AG09309 (cell line): ENCODE data around the gene R3HCC1L.
"Not testable (repeated sequence)": the region's sequence is repeated elsewhere in the genome, so short reads cannot be mapped to it uniquely, and the experiment has no call there.

ENCODE experiments used
- DNase-seq: peaks from one replicate; pipeline ENCODE4 v3.0.0-alpha.2; 2010; ENCODE audit warnings: low read depth
- H3K4me3 ChIP-seq: 2 replicates; pipeline ENCODE4 v1.5.1; 2011; ENCODE audit warnings: mild to moderate bottlenecking, low read depth, low read length, moderate library complexity; ENCODE audit not compliant: control insufficient read depth
- CTCF ChIP-seq: IDR thresholded peaks from 2 replicates; pipeline ENCODE4 v1.5.1; 2011; ENCODE audit warnings: mild to moderate bottlenecking, low read depth, low read length, inconsistent platforms; ENCODE audit not compliant: insufficient read depth, control insufficient read depth; ENCODE audit errors: missing control alignments

Gene R3HCC1L

GRCh38 chr10:98128802-98129201 lies 5.7 kb upstream of the R3HCC1L start:
- no peak overlapping the region for H3K4me3 ChIP-seq
- no peak for DNase-seq
- no peak for TF ChIP-seq CTCF

- H3K4me3 ChIP-seq, result no peak overlapping the region
- DNase-seq, result no peak
- TF ChIP-seq CTCF, result no peak
Observed at GRCh38 chr10:98131619-98132018, 2.8 kb upstream of the R3HCC1L start.

GRCh38 chr10:98133075-98133752 lies 1.2 kb upstream of the R3HCC1L start:
- not testable (repeated sequence) for H3K4me3 ChIP-seq, DNase-seq

GRCh38 chr10:98134117-98134430 lies 383 bp upstream of the R3HCC1L start:
- no peak for TF ChIP-seq CTCF
- peak overlapping the region; percentile 68 for H3K4me3 ChIP-seq
- DNase-seq, result no peak

- no peak for DNase-seq
Observed at GRCh38 chr10:98135222-98135899, 904 bp downstream of the R3HCC1L start.

GRCh38 chr10:98136775-98137174 lies 2.3 kb downstream of the R3HCC1L start:
- not testable (repeated sequence) for H3K4me3 ChIP-seq, DNase-seq

More at GRCh38 chr10:98135222-98135899, 904 bp downstream of the R3HCC1L start:
- H3K4me3 ChIP-seq, result peak overlapping the region; percentile 68
- no peak for TF ChIP-seq CTCF

- no peak for DNase-seq
- H3K4me3 ChIP-seq, result no peak overlapping the region
- no peak for TF ChIP-seq CTCF
Observed at GRCh38 chr10:98138031-98138430, 3.6 kb downstream of the R3HCC1L start.
